Endodermal cell (in vitro differentiated cells): ENCODE results near the gene ATP2A3. TPM values are rescaled to one million over a fixed set of nuclear protein-coding genes. Genes with fewer than 3 reads are reported as not detected.

Source experiments
- DNase-seq: peaks from one replicate; pipeline ENCODE4 v3.0.0-alpha.2; 2017
- H3K27ac ChIP-seq: 2 replicates; pipeline ENCODE4 v1.5.1; 2013; ENCODE audit warnings: mild to moderate bottlenecking, low read depth, low read length, moderate library complexity
- H3K27me3 ChIP-seq: 2 replicates; pipeline ENCODE4 v1.6.1; 2013; ENCODE audit warnings: mild to moderate bottlenecking, low read length, moderate library complexity; ENCODE audit not compliant: insufficient read depth, control insufficient read depth, poor library complexity, severe bottlenecking
- H3K36me3 ChIP-seq: 2 replicates; pipeline ENCODE4 v1.7.0; 2013; ENCODE audit warnings: mild to moderate bottlenecking, low read length, moderate library complexity; ENCODE audit not compliant: control insufficient read depth, insufficient read depth
- H3K4me1 ChIP-seq: one replicate; pipeline ENCODE4 v1.7.0; 2013; ENCODE audit warnings: low read length; ENCODE audit not compliant: control insufficient read depth, insufficient read depth
- H3K4me3 ChIP-seq: 2 replicates; pipeline ENCODE4 v1.5.1; 2013; ENCODE audit warnings: mild to moderate bottlenecking, low read length, moderate library complexity
- H3K9ac ChIP-seq: 2 replicates; pipeline ENCODE4 v1.6.1; 2013; ENCODE audit warnings: mild to moderate bottlenecking, low read length, moderate library complexity; ENCODE audit not compliant: poor library complexity, severe bottlenecking; ENCODE audit errors: extremely low read depth
- H3K9me3 ChIP-seq: 2 replicates; pipeline ENCODE4 v1.6.1; 2013; ENCODE audit warnings: mild to moderate bottlenecking, low read length, moderate library complexity; ENCODE audit not compliant: control insufficient read depth
- H3K27ac Mint-ChIP-seq: 2 replicates; pipeline ENCODE4 v1.8.0; 2020; ENCODE audit warnings: mixed read lengths
- H3K27me3 Mint-ChIP-seq: 2 replicates; pipeline ENCODE4 v1.8.0; 2021; ENCODE audit warnings: mild to moderate bottlenecking, mixed read lengths; ENCODE audit not compliant: insufficient read depth
- H3K36me3 Mint-ChIP-seq: 2 replicates; pipeline ENCODE4 v1.8.0; 2020; ENCODE audit warnings: low read depth, mixed read lengths
- H3K4me1 Mint-ChIP-seq: 2 replicates; pipeline ENCODE4 v1.8.0; 2020; ENCODE audit warnings: mixed read lengths
- H3K4me3 Mint-ChIP-seq: 2 replicates; pipeline ENCODE4 v1.8.0; 2020; ENCODE audit warnings: mild to moderate bottlenecking, moderate library complexity, mixed read lengths
- H3K9me3 Mint-ChIP-seq: 2 replicates; pipeline ENCODE4 v1.8.0; 2020; ENCODE audit warnings: mild to moderate bottlenecking, mixed read lengths
- WGBS, 2 experiments: methylation state at CpG; one replicate each; pipeline versions ENCODE4 v1.1.5 to v1.1.7; 2013; ENCODE audit warnings: missing lambda C conversion rate in 2 of 2, mixed read lengths in 1 of 2; ENCODE audit not compliant: insufficient coverage in 1 of 2, insufficient read length in 1 of 2; 5-methylcytosine and 5-hydroxymethylcytosine counted together
- total RNA-seq, 2 donors: library from RNA; stranded (reverse); fragmentation: NEBNext Ultra II Directional in 1 of 2; extraction: Animal tissue kit (Norgen Biotek cat#: 25700) in 1 of 2; gene quantifications; 2 replicates in 1 of 2; 3 replicates in 1 of 2; pipeline ENCODE4 v1.2.1, GENCODE V29; 2021
- TF ChIP-seq, protein P1 (sequence below): fragments of 200-600 bp; sonication (generic); conservative IDR thresholded peaks from 2 replicates; pipeline ENCODE4 v1.5.0; 2021; ENCODE audit warnings: antibody characterized with exemption, mild to moderate bottlenecking

The ATP2A3 gene
- total RNA-seq, 2 donors from 2014 or later = 1.4 to 3.7 TPM

DNA sequence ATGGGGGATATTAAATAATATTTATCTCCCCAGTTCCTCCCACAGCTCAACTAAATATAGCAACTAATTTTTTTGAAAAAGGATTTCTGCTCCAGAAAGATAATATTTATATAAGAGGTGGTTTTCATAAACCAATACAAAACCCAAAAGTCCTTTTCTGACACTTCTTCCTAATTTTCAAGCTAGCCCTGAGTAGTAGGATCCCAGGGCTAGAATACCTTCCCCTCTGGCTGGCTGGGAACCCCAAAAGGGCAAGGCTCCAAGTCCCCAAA, 1.3 kb downstream of the ATP2A3 start:
- no peak overlapping the region for H3K4me3 ChIP-seq
- H3K36me3 Mint-ChIP-seq = no peaks in the 10 kb centered on the region

DNA sequence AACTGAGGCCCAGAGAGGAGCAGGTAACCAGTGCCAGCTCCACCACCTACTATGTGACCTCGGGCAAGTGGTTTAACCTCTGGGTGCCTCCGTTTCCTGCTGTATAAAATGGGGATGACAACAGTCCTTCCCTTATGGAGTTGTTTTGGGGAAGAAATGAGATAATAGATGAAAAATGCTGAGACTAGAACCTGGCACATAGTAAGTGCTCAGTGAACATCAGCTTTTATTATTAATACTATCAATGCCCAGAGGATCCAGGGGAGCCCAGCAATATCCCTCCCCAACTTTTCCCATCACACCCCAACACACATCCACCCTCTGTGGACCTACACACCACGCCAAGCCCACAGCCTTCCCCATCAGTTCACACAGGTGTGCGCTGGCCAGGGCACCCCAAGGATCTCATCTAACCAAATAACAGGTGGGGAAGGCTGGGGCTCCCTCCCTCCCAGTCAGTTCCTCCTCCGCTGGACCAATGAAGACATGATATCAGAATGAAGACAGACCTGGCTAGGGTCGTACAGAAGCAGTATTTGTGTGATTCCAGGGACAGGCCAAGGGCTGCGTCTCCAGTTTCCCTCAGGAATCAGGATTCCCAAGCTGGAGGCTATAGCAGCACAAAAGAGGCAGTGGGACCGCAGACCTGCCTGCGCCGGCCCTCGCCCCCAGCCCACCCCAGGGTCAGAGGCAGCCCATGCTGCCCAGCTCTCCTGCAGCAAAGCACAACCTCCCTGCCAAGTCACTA, 1.8 kb downstream of the ATP2A3 start:
- Histone ChIP-seq H3K9ac (no peak overlapping the region), H3K4me3 (no peak overlapping the region), H3K27ac (no peak overlapping the region), H3K9me3 (no peaks in the 10 kb centered on the region), H3K4me1 (no peaks in the 10 kb centered on the region), H3K36me3 (no peaks in the 10 kb centered on the region), H3K27me3 (peaks cover 51% of the 10 kb centered on the region)
- Mint-ChIP-seq H3K4me1 (peaks cover 9% of the 10 kb centered on the region), H3K27me3 (peaks cover 44% of the 10 kb centered on the region), H3K9me3 (no peaks in the 10 kb centered on the region), H3K27ac (no peak overlapping the region), H3K36me3 (no peaks in the 10 kb centered on the region), H3K4me3 (no peak overlapping the region)
- 87 to 96% methylated on average over 5 to 11 of the region's 11 CpGs for WGBS, 2 experiments
- no peak for DNase-seq
- TF ChIP-seq, protein P1, sequence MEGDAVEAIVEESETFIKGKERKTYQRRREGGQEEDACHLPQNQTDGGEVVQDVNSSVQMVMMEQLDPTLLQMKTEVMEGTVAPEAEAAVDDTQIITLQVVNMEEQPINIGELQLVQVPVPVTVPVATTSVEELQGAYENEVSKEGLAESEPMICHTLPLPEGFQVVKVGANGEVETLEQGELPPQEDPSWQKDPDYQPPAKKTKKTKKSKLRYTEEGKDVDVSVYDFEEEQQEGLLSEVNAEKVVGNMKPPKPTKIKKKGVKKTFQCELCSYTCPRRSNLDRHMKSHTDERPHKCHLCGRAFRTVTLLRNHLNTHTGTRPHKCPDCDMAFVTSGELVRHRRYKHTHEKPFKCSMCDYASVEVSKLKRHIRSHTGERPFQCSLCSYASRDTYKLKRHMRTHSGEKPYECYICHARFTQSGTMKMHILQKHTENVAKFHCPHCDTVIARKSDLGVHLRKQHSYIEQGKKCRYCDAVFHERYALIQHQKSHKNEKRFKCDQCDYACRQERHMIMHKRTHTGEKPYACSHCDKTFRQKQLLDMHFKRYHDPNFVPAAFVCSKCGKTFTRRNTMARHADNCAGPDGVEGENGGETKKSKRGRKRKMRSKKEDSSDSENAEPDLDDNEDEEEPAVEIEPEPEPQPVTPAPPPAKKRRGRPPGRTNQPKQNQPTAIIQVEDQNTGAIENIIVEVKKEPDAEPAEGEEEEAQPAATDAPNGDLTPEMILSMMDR = no peak

More for the DNA sequence above, 1.3 kb downstream of the ATP2A3 start:
- Histone ChIP-seq H3K27ac (no peak overlapping the region), H3K27me3 (peaks cover 51% of the 10 kb centered on the region), H3K4me1 (no peaks in the 10 kb centered on the region), H3K36me3 (no peaks in the 10 kb centered on the region), H3K9ac (no peak overlapping the region), H3K9me3 (no peaks in the 10 kb centered on the region)
- H3K4me3 Mint-ChIP-seq = no peak overlapping the region
- DNase-seq = no peak
- peaks cover 44% of the 10 kb centered on the region for H3K27me3 Mint-ChIP-seq
- H3K4me1 Mint-ChIP-seq = peaks cover 9% of the 10 kb centered on the region
- TF ChIP-seq, protein P1 = no peak
- H3K9me3 Mint-ChIP-seq = no peaks in the 10 kb centered on the region
- no peak overlapping the region for H3K27ac Mint-ChIP-seq

DNA sequence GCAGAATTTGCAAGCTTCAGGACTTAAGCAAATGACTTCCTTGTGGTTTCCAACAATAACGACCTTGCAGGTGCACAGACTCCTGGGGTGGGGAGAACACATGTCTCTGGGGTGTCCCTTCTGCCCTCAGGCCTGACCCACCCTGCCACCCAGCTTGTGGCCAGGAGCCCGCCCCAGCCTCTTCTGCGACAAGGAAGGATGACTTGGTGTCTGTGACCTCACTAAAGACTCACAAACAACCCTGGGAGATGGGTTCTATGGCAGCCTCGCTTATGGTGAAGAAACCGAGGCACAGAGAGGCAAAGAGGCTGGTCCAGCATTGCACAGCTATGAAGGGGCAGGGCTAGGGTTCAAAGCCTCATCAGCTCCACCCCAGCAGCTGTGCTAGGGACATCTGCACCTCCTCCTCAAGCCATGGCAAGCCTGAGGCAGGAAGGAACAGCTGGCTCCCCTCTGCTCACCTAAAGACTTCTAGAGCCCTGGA, 2.6 kb downstream of the ATP2A3 start:
- Histone ChIP-seq H3K36me3 (no peaks in the 10 kb centered on the region), H3K9me3 (no peaks in the 10 kb centered on the region), H3K9ac (no peak overlapping the region), H3K27ac (no peak overlapping the region), H3K27me3 (peaks cover 51% of the 10 kb centered on the region), H3K4me1 (no peaks in the 10 kb centered on the region), H3K4me3 (no peak overlapping the region)
- H3K9me3 Mint-ChIP-seq = no peaks in the 10 kb centered on the region
- 65 to 76% methylated on average over 4 to 5 of the region's 5 CpGs for WGBS, 2 experiments
- peaks cover 11% of the 10 kb centered on the region for H3K4me1 Mint-ChIP-seq
- no peak overlapping the region for H3K4me3 Mint-ChIP-seq
- H3K27ac Mint-ChIP-seq = no peak overlapping the region
- no peak for DNase-seq
- no peaks in the 10 kb centered on the region for H3K36me3 Mint-ChIP-seq
- TF ChIP-seq, protein P1 = no peak
- peaks cover 44% of the 10 kb centered on the region for H3K27me3 Mint-ChIP-seq
